Ovary (tissue), 9 donors: Measurements from ENCODE around the gene MARS1. TPM values are rescaled to one million over a fixed set of nuclear protein-coding genes. Genes with fewer than 3 reads are reported as not detected.

Experiments
- DNase-seq, 5 donors: peaks; one replicate each; pipeline ENCODE4 v3.0.0-alpha.2; 2019 to 2020
- H3K27ac ChIP-seq, 2 donors: fragments of 200-600 bp; one replicate each; pipeline versions ENCODE4 v1.5.1 to v1.8.0; 2019 to 2022
- H3K27me3 ChIP-seq: fragments of 200-600 bp; one replicate; pipeline ENCODE4 v1.8.0; 2022
- H3K36me3 ChIP-seq: fragments of 200-600 bp; sonication (generic); one replicate; pipeline ENCODE4 v1.5.1; 2019
- H3K4me1 ChIP-seq: one replicate; pipeline ENCODE4 v1.8.1; 2013; ENCODE audit warnings: mild to moderate bottlenecking, moderate library complexity; ENCODE audit not compliant: insufficient read depth
- H3K4me3 ChIP-seq: fragments of 200-600 bp; sonication (generic); one replicate; pipeline ENCODE4 v1.5.1; 2017
- H3K9me3 ChIP-seq, 2 donors: fragments of 200-600 bp in 1 of 2; sonication (generic) in 1 of 2; one replicate each; pipeline versions ENCODE4 v1.5.1 to v1.8.1; 2013 to 2019; ENCODE audit warnings: mild to moderate bottlenecking in 1 of 2, moderate library complexity in 1 of 2
- CTCF ChIP-seq, 3 donors: fragments of 450-650 bp in 2 of 3; fragments of 200-600 bp in 1 of 3; IDR thresholded peaks; one replicate each; pipeline versions ENCODE4 v1.5.1 to v1.8.0; 2016 to 2022; ENCODE audit warnings: antibody characterized with exemption in 3 of 3, mild to moderate bottlenecking in 1 of 3
- EP300 ChIP-seq: sonication (generic); formaldehyde crosslinking; IDR thresholded peaks from one replicate; pipeline ENCODE4 v1.6.1; 2017; ENCODE audit warnings: antibody characterized with exemption
- POLR2A ChIP-seq: fragments of 450-650 bp; IDR thresholded peaks from one replicate; pipeline ENCODE4 v1.6.1; 2017; ENCODE audit warnings: antibody characterized with exemption, mild to moderate bottlenecking, moderate library complexity
- WGBS, 3 donors: extraction: QIAGEN DNeasy Blood & Tissue Kit in 1 of 3; methylation state at CpG; one replicate each; pipeline versions ENCODE4 v1.1.5 to v1.1.7; 2013 to 2017; 5-methylcytosine and 5-hydroxymethylcytosine counted together
- intact Hi-C, 4 donors: fragments of 100-400 bp; cut with DNase I; formaldehyde crosslinking; loops; one replicate each; pipeline versions ENCODE4 v1.11.0 to v1.15.1; 2022 to 2023
- polyA plus RNA-seq, 2 donors: library from polyadenylated mRNA; stranded (reverse); fragments of 200-250 nt in 1 of 2; fragments of 350-450 nt in 1 of 2; fragmentation: Illumina TruSeq in 1 of 2; extraction: RNeasy Lipid Tissue Mini Kit (QIAGEN cat#74804) in 1 of 2; gene quantifications; one replicate each; pipeline ENCODE4 v1.2.3, GENCODE V29; 2013 to 2014
- total RNA-seq, 7 donors: library from RNA; depleted of rRNA in 2 of 7; stranded (reverse); fragments of >200 nt in 2 of 7; fragmentation: NEBNext Ultra II Directional in 3 of 7; extraction: Animal tissue kit (Norgen Biotek cat#: 25700) in 3 of 7; gene quantifications; one replicate each; pipeline versions ENCODE4 v1.1.0 to v1.2.4, GENCODE V29; 2016 to 2023
- donor health status: DM: no; HTN: no; CAD: no; lungs with moderate emphysema.
- donor health status: DM: no; HTN: no; CAD: no.
- donor health status: Bipolar disorder and iron deficiency.
- donor health status: DM: yes; HTN: yes; CAD: no.
- donor health status: DM: no; HTN: no; CAD: no.
- donor health status: DM: yes; HTN: yes; CAD: no.

Gene MARS1
- total and polyA plus RNA-seq, 9 donors: 21.1 to 479 (median 66.4) TPM

GRCh38 chr12:57551637-57552305 lies 63.9 kb downstream of the MARS1 start:
- DNase-seq: peak in 1 of 5 donors; percentile 2
- Histone ChIP-seq H3K4me3 (no peak overlapping the region), H3K9me3 (no peaks in the 10 kb centered on the region), H3K4me1 (peaks cover 3% of the 10 kb centered on the region), H3K27ac (no peak overlapping the region), H3K27me3 (no peaks in the 10 kb centered on the region), H3K36me3 (no peaks in the 10 kb centered on the region)
- TF ChIP-seq EP300 (no peak), CTCF (IDR thresholded peaks at IDR 0.05) (no peak), POLR2A (no peak)
- intact Hi-C loops: no loop called here
- 68 to 76% (median 70%) methylated on average over 3 of the region's 3 CpGs for WGBS, 3 donors

GRCh38 chr12:57552306-57552651 lies 64.4 kb downstream of the MARS1 start:
- WGBS, 3 donors: 62 to 80% (median 72%) methylated on average over 2 of the region's 2 CpGs
- Histone ChIP-seq H3K4me1 (peaks cover 3% of the 10 kb centered on the region), H3K4me3 (no peak overlapping the region), H3K27ac (no peak overlapping the region), H3K9me3 (no peaks in the 10 kb centered on the region), H3K36me3 (no peaks in the 10 kb centered on the region), H3K27me3 (no peaks in the 10 kb centered on the region)
- intact Hi-C loops: no loop called here
- DNase-seq: peak in 1 of 5 donors; percentile 16
- TF ChIP-seq CTCF (IDR thresholded peaks at IDR 0.05): no peak
- TF ChIP-seq POLR2A: no peak
- TF ChIP-seq EP300: no peak

- H3K36me3 ChIP-seq: no peaks in the 10 kb centered on the region
- DNase-seq: no peak
- peaks cover 3% of the 10 kb centered on the region for H3K4me1 ChIP-seq
- no peak overlapping the region for H3K27ac ChIP-seq
- H3K9me3 ChIP-seq: no peaks in the 10 kb centered on the region
- TF ChIP-seq CTCF (IDR thresholded peaks at IDR 0.05): no peak
- TF ChIP-seq POLR2A: no peak
- TF ChIP-seq EP300: no peak
- H3K4me3 ChIP-seq: no peak overlapping the region
- no peaks in the 10 kb centered on the region for H3K27me3 ChIP-seq
- intact Hi-C loops: no loop called here
- WGBS, 3 donors: 50 to 53% (median 51%) methylated on average over 6 of the region's 6 CpGs
These were observed 65.0 kb downstream of the MARS1 start for GRCh38 chr12:57552835-57553313.

GRCh38 chr12:57553343-57554202 lies 65.7 kb downstream of the MARS1 start:
- Histone ChIP-seq H3K27ac (no peak overlapping the region), H3K27me3 (no peaks in the 10 kb centered on the region), H3K9me3 (no peaks in the 10 kb centered on the region), H3K4me3 (no peak overlapping the region), H3K4me1 (peaks cover 3% of the 10 kb centered on the region), H3K36me3 (no peaks in the 10 kb centered on the region)
- intact Hi-C loops: no loop called here
- TF ChIP-seq POLR2A (no peak), EP300 (no peak), CTCF (IDR thresholded peaks at IDR 0.05) (no peak)
- DNase-seq: no peak
- 60 to 67% (median 66%) methylated on average over 7 of the region's 7 CpGs for WGBS, 3 donors
